ENCODE results near the gene MAP2K7.

MAP2K7 gene

DNA sequence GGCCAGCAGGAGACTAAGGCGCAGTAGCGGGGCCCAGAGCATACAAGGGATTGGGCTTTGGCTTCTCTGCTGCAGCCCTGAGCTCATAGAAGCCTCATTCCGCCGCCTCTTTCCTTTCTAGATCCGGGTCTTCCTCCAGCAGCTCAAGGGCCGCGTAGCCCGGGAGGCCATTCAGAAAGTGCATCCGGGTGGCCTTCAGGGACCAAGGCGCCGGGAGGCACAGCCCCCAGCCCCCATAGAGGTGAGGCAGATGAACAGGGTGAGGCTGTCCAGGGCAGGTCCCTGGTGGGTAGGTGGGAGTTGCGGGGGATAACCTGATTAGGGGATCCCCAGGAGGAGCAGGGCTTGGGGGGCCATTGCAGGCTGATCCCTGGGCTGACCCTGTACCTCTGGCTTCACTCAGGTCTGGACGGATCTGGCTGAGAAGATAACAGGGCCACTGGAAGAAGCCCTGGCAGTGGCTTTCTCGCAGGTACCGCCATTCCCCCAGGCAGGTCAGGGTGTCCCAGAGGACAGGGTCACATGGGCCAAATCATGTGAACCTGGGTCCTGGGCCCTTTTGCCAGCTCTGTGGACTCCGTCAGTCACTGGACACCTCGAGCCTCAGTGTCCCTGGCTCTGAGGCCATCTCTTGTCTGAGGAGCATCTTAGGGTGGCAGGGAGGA lies 17.8 kb downstream of the MAP2K7 start:
- Mint-ChIP-seq H3K27me3 (ENCODE audit: low read depth) (peaks cover 20% of the 10 kb centered on the region), H3K4me1 (ENCODE audit: low read depth) (peaks cover 23% of the 10 kb centered on the region), H3K4me3 (peak overlapping the region; percentile 97), H3K27ac (peak overlapping the region; percentile 98), H3K36me3 (ENCODE audit: low read depth) (peaks cover 9% of the 10 kb centered on the region), H3K9me3 (no peaks in the 10 kb centered on the region)
- DNase-seq (ENCODE audit: low spot score), result no peak

DNA sequence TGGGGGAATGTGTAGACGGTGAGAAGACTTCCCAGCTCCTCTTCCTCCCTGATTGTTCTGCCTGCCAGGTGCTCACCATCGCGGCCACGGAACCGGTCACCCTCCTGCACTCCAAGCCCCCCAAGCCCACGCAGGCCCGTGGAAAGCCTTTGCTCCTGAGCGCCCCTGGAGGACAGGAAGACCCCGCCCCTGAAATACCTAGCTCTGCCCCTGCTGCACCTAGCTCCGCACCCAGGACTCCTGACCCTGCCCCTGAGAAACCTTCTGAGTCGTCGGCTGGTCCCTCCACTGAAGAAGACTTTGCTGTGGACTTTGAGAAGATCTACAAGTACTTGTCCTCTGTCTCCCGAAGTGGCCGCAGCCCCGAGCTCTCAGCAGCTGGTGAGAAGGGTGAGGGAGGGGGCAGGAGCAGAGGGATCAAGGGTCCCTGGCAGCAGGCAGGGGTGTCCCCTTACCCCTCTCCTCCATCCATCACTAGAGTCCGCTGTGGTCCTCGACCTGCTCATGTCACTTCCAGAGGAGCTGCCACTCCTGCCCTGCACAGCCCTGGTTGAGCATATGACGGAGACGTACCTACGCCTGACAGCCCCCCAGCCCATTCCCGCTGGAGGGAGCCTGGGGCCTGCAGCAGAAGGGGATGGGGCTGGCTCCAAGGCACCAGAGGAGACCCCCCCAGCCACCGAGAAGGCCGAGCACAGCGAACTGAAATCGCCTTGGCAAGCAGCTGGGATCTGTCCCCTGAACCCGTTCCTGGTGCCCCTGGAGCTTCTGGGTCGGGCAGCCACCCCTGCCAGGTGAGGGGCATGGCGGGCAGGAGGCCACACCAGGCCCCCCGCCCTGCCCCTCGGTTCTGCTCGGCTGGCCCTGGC lies 18.5 kb downstream of the MAP2K7 start:
- no peak for DNase-seq (ENCODE audit: low spot score)
- Mint-ChIP-seq H3K27me3 (ENCODE audit: low read depth) (peaks cover 16% of the 10 kb centered on the region), H3K9me3 (no peaks in the 10 kb centered on the region), H3K36me3 (ENCODE audit: low read depth) (peaks cover 9% of the 10 kb centered on the region), H3K27ac (no peak overlapping the region), H3K4me1 (ENCODE audit: low read depth) (peaks cover 19% of the 10 kb centered on the region), H3K4me3 (no peak overlapping the region)

DNA sequence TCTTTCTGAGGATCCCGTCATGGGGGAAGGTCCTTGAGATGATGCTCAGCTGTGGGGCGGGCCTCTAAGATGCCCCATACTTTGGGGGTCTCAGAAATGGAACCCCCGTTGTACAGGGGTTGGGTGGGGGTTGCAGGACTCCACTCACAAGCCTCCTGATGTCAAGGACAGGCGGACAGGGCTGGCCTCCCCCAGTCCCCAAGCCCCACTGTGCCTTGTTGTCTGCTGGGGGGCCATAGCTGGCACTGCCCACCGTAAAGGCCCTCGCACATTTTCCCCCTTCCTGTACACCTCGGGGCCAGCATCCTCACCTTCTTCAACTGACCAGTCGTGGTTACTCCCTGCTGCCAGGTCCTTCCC lies 19.1 kb downstream of the MAP2K7 start:
- H3K4me1 Mint-ChIP-seq (ENCODE audit: low read depth), result peaks cover 19% of the 10 kb centered on the region
- H3K27ac Mint-ChIP-seq, result no peak overlapping the region

DNA sequence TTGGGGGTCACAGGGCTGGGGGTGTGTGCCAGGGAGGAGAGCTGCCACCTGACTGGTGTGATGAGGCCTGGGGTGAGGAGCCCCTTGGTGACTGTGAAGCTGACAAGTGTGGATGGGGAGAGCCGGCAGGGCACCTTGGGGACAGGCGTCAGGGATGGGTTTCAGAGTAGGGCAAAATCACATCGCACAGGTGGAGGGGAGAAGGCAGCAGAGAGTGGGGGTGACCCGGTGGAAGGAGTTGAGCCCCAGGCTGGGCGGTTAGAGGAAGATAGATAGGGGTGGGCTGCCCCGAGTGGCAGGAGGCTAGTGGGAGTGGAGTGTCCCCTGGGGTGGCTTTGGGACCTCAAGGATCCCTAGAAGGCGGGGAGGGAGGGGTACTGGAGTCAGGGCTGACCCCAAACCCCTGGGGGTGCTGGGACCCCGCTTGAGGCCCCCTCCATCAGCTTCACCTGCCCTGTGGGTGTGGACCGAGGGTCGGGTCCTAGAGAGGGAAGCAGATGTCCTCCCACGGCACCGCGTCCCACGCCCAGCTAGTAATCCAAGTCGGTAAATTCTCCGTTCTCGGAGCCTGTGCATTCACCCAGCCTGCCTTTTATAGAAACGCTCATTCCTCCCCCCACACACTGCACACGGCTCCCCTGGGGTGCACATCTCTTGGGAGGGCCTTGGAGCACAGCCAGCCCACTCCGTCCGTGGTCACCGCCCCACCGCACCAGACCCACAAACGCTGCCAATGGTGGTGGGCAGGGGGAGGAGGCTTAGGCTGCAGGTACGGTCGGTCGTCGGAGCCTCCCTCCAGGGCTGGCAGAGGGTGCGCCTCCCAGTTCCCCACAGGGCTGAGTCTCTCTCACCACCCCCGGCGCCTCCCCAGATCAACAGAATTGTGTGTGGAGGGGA lies 19.9 kb downstream of the MAP2K7 start:
- H3K27me3 Mint-ChIP-seq (ENCODE audit: low read depth), result peaks cover 7% of the 10 kb centered on the region
- peaks cover 19% of the 10 kb centered on the region for H3K4me1 Mint-ChIP-seq (ENCODE audit: low read depth)
- no peaks in the 10 kb centered on the region for H3K9me3 Mint-ChIP-seq
- no peak overlapping the region for H3K4me3 Mint-ChIP-seq
- no peak overlapping the region for H3K27ac Mint-ChIP-seq
- no peak for DNase-seq (ENCODE audit: low spot score)
- peaks cover 12% of the 10 kb centered on the region for H3K36me3 Mint-ChIP-seq (ENCODE audit: low read depth)

More for the DNA sequence above, 19.1 kb downstream of the MAP2K7 start:
- Mint-ChIP-seq H3K27me3 (ENCODE audit: low read depth) (peaks cover 14% of the 10 kb centered on the region), H3K4me3 (no peak overlapping the region), H3K9me3 (no peaks in the 10 kb centered on the region), H3K36me3 (ENCODE audit: low read depth) (peaks cover 9% of the 10 kb centered on the region)
- no peak for DNase-seq (ENCODE audit: low spot score)

DNA sequence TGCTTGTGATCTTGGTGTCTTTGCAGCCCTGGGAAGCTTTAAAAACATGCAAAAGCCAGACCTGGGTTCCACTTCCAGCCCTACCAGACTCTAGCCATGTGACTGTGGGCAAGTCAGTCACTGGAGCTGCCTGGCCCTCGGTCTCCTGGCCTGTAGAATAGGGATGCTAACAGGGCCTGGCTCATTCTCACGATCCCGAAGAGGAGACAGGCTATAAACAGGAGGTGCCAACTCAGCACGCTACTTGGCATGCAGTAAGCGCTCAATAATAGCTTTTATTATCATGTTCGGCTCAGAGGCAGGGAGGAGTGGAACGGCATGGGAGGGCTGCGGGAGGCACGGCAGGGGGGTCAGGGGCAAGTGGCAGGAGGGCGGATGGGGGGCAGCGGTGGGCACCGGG lies 20.6 kb downstream of the MAP2K7 start:
- peaks cover 6% of the 10 kb centered on the region for H3K27me3 Mint-ChIP-seq (ENCODE audit: low read depth)
- H3K4me3 Mint-ChIP-seq, result peak overlapping the region; percentile 65
- peaks cover 19% of the 10 kb centered on the region for H3K4me1 Mint-ChIP-seq (ENCODE audit: low read depth)
- no peak overlapping the region for H3K27ac Mint-ChIP-seq
- peaks cover 12% of the 10 kb centered on the region for H3K36me3 Mint-ChIP-seq (ENCODE audit: low read depth)
- no peaks in the 10 kb centered on the region for H3K9me3 Mint-ChIP-seq
- DNase-seq (ENCODE audit: low spot score), result no peak

DNA sequence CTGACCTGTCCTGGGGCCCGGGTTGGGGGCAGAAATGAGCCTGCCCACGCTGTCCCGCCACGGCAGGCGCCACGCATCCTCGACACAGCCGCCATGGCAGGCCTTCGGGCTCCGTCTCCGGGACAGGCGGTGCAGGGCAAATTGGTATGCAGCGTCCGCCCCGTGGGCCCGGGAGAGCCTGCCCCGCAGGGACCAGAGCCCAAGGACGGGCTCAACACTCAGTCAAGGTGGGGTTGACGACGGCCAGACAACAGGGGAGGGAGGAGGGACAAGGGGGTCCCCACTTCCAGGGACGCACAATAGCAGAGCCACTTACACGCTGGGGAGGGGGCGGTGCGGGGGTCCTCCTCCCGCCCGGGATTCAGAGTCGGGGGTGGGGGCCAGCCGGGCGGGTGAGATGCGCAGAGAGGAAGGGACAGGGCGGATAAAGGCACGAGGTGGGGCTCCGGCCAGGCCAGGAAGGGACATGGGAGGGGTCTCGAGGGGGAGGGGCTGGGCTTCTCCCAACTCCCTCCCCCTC lies 21.0 kb downstream of the MAP2K7 start:
- no peak overlapping the region for H3K27ac Mint-ChIP-seq
- no peak overlapping the region for H3K4me3 Mint-ChIP-seq

DNA sequence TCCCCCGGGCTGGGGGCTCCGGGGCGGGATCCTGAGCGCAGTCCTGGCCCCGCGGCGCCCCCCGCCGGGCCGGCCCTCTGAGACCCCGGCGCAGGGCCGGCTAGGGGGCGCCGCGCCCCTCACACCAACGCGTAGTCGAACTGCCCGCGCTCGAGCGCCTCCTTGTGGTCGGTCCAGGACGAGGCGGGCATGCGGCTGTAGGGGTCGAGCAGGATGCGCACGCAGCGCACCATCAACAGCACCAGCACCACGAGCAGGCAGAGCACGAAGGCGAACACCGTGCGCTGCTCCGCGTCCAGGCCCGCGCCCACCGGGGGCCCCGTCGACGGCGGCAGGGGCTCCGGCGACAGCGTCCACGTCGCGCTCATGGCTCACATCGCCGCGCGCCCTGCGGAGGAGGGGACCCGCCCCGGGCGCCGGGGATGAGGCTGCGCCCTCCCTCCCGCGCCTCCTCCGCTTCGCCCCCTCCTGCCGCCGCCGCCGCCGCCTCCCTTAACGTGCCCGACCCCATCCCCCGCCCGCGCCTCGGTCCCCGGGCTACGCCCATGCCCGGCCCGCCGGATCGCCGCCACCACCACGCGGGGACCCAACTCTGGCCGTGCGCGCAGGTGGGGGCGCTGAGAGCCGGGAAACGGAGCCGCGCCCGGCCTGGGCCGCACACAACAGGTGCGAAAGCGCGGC lies 21.6 kb downstream of the MAP2K7 start:
- Mint-ChIP-seq H3K27ac (peak overlapping the region; percentile 77), H3K27me3 (ENCODE audit: low read depth) (no peaks in the 10 kb centered on the region), H3K36me3 (ENCODE audit: low read depth) (peaks cover 8% of the 10 kb centered on the region), H3K4me1 (ENCODE audit: low read depth) (peaks cover 11% of the 10 kb centered on the region), H3K9me3 (no peaks in the 10 kb centered on the region), H3K4me3 (peak overlapping the region; percentile 82)
- peak; percentile 72 for DNase-seq (ENCODE audit: low spot score)

More for the DNA sequence above, 21.0 kb downstream of the MAP2K7 start:
- no peak for DNase-seq (ENCODE audit: low spot score)
- Mint-ChIP-seq H3K9me3 (no peaks in the 10 kb centered on the region), H3K4me1 (ENCODE audit: low read depth) (peaks cover 15% of the 10 kb centered on the region), H3K36me3 (ENCODE audit: low read depth) (peaks cover 9% of the 10 kb centered on the region), H3K27me3 (ENCODE audit: low read depth) (peaks cover 4% of the 10 kb centered on the region)

DNA sequence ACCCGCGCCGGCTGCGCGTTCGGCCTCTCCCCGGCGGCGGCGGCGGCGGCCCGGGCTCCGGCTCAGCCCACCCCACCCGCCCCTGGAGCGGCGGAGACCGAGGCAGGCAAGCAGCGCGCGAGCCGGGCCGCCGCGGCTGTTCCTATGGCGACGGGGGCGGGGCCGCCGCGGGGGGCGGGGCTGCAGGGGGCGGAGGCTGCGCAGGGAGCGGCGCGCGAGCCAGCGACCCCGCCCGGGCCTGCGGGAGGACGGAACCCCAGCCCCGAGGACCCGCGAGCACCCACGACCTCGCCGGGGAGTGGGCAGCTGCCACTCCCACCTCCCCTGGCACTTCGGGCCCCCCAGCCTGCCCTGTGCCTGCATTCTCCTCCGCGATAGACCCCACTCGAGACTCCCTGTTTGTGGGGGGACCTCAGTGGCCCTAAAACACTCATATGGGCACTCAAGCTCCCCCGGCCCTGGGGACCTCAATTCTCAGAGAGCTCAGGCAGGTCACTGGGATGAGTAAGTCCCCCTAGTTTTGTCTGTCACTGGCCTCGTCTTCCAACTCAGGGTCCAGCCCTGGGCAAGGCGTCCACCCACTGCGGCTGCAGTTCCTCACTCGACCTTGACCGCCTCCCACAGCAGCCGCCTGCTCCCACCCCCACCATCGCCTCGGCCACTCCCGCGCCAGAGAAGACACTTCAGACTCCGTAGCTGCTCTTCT lies 22.5 kb downstream of the MAP2K7 start, which contains the start of gene CTXN1:
Gene CTXN1, minus strand, starts transcription at position 115 of the 706 bp plus-strand sequence. CDS start 597 bp downstream, outside the sequence.
- no peaks in the 10 kb centered on the region for H3K9me3 Mint-ChIP-seq
- H3K27ac Mint-ChIP-seq, result peak within 1 kb of the TSS; percentile 77
- H3K4me1 Mint-ChIP-seq (ENCODE audit: low read depth), result peaks cover 10% of the 10 kb centered on the region
- H3K4me3 Mint-ChIP-seq, result peak within 1 kb of the TSS; percentile 82
- DNase-seq (ENCODE audit: low spot score), result peak; percentile 67
- no peaks in the 10 kb centered on the region for H3K27me3 Mint-ChIP-seq (ENCODE audit: low read depth)
- H3K36me3 Mint-ChIP-seq (ENCODE audit: low read depth), result peaks cover 8% of the 10 kb centered on the region

DNA sequence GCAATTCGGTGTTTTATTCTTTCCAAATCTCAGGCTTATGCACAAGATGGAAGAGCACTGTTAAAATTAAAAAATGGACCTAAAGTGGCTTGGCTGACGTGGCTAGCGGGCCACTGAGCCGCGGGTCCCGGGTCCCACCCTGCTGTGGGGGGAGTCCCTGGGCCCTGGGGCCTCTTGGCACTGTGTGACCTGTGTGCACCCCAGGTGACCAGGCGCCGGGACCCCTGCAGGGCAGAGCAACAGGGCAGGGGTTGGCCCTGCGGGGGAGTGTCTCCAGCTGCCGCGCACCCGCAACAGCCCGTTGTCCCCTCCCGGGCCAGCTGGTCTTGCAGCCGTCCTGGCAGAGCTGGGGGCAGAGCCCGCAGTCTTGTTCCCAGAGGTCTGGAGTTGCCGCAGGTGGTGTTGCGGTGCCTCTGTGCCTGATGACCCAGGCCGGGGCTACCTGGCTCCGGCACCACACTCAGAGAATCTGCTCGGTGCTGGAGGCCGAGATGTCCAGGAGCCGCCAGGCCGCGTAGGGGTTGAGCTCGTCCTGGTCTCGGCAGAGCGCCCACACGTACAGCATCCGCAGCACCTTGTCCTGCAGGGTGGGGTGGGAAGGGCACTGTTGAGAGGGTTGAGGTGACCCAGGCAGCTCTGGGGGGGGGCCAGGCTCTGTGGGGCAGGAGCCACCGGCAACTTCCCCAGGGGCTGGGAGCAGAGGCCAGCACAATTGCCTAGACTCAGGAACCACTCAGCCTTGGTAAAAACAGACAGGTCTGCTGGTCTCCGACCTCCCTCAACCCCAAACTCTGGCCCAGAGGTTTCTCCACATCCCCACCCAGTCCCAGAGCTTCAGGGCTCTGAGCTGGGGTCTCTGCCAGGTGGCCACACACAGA lies 23.3 kb downstream of the MAP2K7 start:
- no peaks in the 10 kb centered on the region for H3K27me3 Mint-ChIP-seq (ENCODE audit: low read depth)
- DNase-seq (ENCODE audit: low spot score), result no peak
- no peaks in the 10 kb centered on the region for H3K9me3 Mint-ChIP-seq
- peak overlapping the region; percentile 67 for H3K4me3 Mint-ChIP-seq
- no peak overlapping the region for H3K27ac Mint-ChIP-seq
- peaks cover 10% of the 10 kb centered on the region for H3K4me1 Mint-ChIP-seq (ENCODE audit: low read depth)
- peaks cover 11% of the 10 kb centered on the region for H3K36me3 Mint-ChIP-seq (ENCODE audit: low read depth)

DNA sequence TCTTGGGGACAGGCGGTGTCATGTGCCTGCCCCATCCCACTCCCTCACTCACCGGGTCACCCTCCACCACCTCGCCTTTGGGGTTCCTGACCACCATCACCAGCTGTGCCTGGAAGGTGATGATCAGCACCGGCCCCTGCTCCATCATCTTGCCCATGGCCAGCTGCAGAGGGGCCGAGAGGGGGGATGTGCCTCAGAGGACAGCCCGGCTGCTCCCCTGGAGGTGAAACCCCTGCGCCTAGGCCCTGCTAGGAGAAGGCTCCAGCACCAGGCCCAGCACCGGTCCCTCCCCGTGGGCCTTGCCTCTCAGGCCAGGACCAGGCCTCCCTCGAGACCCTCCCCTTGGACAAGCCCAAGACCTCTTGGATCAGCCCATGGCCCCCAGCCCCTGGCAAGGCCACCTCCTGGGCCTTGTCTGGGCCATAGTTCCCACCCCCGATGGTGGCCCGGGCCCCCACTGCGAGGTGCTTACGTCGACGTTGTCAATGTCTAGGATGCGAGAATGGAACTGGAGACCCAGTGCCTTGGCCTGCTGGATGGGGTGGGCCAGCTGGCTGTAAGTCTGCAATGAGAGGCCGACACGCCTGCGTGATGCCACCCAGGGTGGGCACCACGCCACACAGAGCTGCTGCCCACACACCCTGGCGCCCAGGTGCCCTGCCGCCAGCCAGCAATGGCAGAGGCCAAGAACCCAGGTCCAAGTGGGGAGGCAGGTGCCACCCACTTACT lies 24.1 kb downstream of the MAP2K7 start:
- H3K27ac Mint-ChIP-seq, result no peak overlapping the region
- no peaks in the 10 kb centered on the region for H3K27me3 Mint-ChIP-seq (ENCODE audit: low read depth)
- H3K9me3 Mint-ChIP-seq, result no peaks in the 10 kb centered on the region
- H3K36me3 Mint-ChIP-seq (ENCODE audit: low read depth), result peaks cover 11% of the 10 kb centered on the region
- H3K4me3 Mint-ChIP-seq, result no peak overlapping the region
- H3K4me1 Mint-ChIP-seq (ENCODE audit: low read depth), result peaks cover 10% of the 10 kb centered on the region
- no peak for DNase-seq (ENCODE audit: low spot score)

DNA sequence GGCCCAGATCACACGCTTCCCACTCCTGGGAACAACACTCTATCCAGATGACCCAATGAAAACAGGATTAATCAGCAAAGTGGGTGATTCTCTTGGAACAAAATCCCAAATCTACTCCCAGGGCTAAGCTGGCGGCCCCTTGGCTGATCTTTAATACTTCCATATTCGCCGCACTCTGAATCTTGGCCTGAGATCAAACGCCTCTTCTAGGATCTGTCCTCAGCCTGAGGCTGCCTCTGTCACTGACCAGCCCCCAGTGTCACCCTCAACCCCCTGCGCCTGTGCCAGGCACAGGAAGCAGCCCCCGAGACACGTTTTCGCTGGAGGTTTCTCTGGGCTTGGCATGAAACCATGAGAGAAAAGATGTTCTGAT lies 24.6 kb downstream of the MAP2K7 start:
- peaks cover 6% of the 10 kb centered on the region for H3K4me1 Mint-ChIP-seq (ENCODE audit: low read depth)
- H3K9me3 Mint-ChIP-seq, result no peaks in the 10 kb centered on the region
- H3K27ac Mint-ChIP-seq, result no peak overlapping the region
- no peaks in the 10 kb centered on the region for H3K27me3 Mint-ChIP-seq (ENCODE audit: low read depth)
- H3K4me3 Mint-ChIP-seq, result no peak overlapping the region
- DNase-seq (ENCODE audit: low spot score), result no peak
- peaks cover 7% of the 10 kb centered on the region for H3K36me3 Mint-ChIP-seq (ENCODE audit: low read depth)

All from T-helper 2 cell treated with Interferon-gamma antibody and Interleukin-4, amounts not matched to agents 5 μg/mL and 100 μg/mL, for 36 hours (primary cell).